Gastrocnemius medialis (tissue), 4 donors: Measurements from ENCODE around the gene SLC1A7.

Experiments
- CTCF ChIP-seq, 5 experiments: fragments of 450-650 bp in 3 of 5; fragments of 200-600 bp in 2 of 5; sonication (generic) in 2 of 5; IDR thresholded peaks in 4 of 5; conservative IDR thresholded peaks in 1 of 5; 1 replicate in 4 of 5; 2 replicates in 1 of 5; pipeline ENCODE4 v1.5.1; 2016 to 2019; ENCODE audit warnings: antibody characterized with exemption in 5 of 5, mild to moderate bottlenecking in 3 of 5, moderate library complexity in 3 of 5
- POLR2A ChIP-seq, 2 donors: fragments of 450-650 bp; IDR thresholded peaks; one replicate each; pipeline ENCODE4 v1.6.1; 2017; ENCODE audit warnings: antibody characterized with exemption in 2 of 2, mild to moderate bottlenecking in 2 of 2, moderate library complexity in 2 of 2

GRCh38 chr1:53141487-53142055, 867 bp downstream of the SLC1A7 start:
- TF ChIP-seq CTCF (IDR thresholded peaks at IDR 0.05 in 4 of 5, conservative IDR thresholded peaks at IDR 0.05 in 1 of 5) (no peak), POLR2A (IDR thresholded peaks at IDR 0.05) (no peak)
